ENCODE results near the gene PACRG. TPM values are rescaled to one million over a fixed set of nuclear protein-coding genes. Genes with fewer than 3 reads are reported as not detected.

The PACRG gene
- total and polyA plus RNA-seq, 2 of the 4 experiments (the other 2 are of a cell fraction), result not detected

GRCh38 chr6:162913206-162913605, 185.4 kb downstream of the PACRG start:
- no peaks in the 10 kb centered on the region for H3K79me1 ChIP-seq (ENCODE audit: low read depth in 1 of 2, low read length in 2 of 2)
- BruUV-seq (replicated peaks), result no TSS peak
- in situ Hi-C loops (cut with MboI; ENCODE audit: low sequenced_read_pairs) (no loop called here), dilution Hi-C loops (cut with HindIII; ENCODE audit: low sequenced_read_pairs, unreplicated experiment) (no loop called here), intact Hi-C loops (cut with micrococcal nuclease) (no loop called here)
- no peaks in the 10 kb centered on the region for H3K4me1 ChIP-seq (ENCODE audit: control insufficient read depth, insufficient read depth, low read length)
- no peak overlapping the region for H2AFZ ChIP-seq (replicated peaks; ENCODE audit: low read length, poor library complexity)
- H3K18ac ChIP-seq (ENCODE audit: low read depth, low read length), result no peak overlapping the region
- H3K9ac ChIP-seq (ENCODE audit: low read depth, low read length), result no peak overlapping the region
- no peak overlapping the region for H4K91ac ChIP-seq (ENCODE audit: insufficient read depth, low read depth, low read length)
- H3K27me3 ChIP-seq (ENCODE audit: control insufficient read depth, insufficient read depth, low read length), result no peaks in the 10 kb centered on the region
- TF ChIP-seq MAFK (IDR thresholded peaks at IDR 0.05; ENCODE audit: low read depth, low read length) (peak; percentile 33; the same call in 1 of the 2 replicates), USF2 (IDR thresholded peaks at IDR 0.05; ENCODE audit: low read depth, low read length) (no peak)
- no peaks in the 10 kb centered on the region for H3K36me3 ChIP-seq (ENCODE audit: control insufficient read depth, insufficient read depth, low read length)
- no peak overlapping the region for H4K8ac ChIP-seq (ENCODE audit: low read depth in 2 of 2, low read length in 2 of 2)
- no peak overlapping the region for H4K5ac ChIP-seq (ENCODE audit: low read depth, low read length)
- H3K27ac ChIP-seq (ENCODE audit: insufficient read depth, low read length), result no peak overlapping the region
- no peak overlapping the region for H2BK20ac ChIP-seq (ENCODE audit: low read depth, low read length)
- DNase-seq, result no peak
- WGBS, 2 experiments (ENCODE audit: extremely low coverage in 2 of 2, insufficient read length in 1 of 2), result no CpG with 5 or more reads among the region's 5 CpGs
- H3K9me1 ChIP-seq (ENCODE audit: insufficient read depth, low read length), result no peaks in the 10 kb centered on the region
- H2BK15ac ChIP-seq (ENCODE audit: low read depth, low read length), result no peak overlapping the region
- no peak overlapping the region for H3K4me2 ChIP-seq (ENCODE audit: low read depth, low read length)
- no peak overlapping the region for H3K4ac ChIP-seq (ENCODE audit: low read depth, low read length)
- no peak overlapping the region for H2AK5ac ChIP-seq (ENCODE audit: low read depth, low read length)
- no peak overlapping the region for H2BK120ac ChIP-seq (ENCODE audit: low read depth, low read length)
- H3K4me3 ChIP-seq (ENCODE audit: insufficient read depth, low read depth, low read length), result no peak overlapping the region
- H3K56ac ChIP-seq (ENCODE audit: extremely low read depth, insufficient read depth, low read length), result no peak overlapping the region
- no peak overlapping the region for H3K23ac ChIP-seq (ENCODE audit: low read depth, low read length)
- H3K14ac ChIP-seq (replicated peaks; ENCODE audit: low read depth, low read length), result no peak overlapping the region
- no peak for ATAC-seq (ENCODE audit: low read depth)
- ChIA-PET POLR2A (ENCODE audit: unreplicated experiment) (interaction anchor here (0.6 kb wide), 1 partner anchor 1195 kb away, joined by 4 read pairs; no protein-coding TSS in a partner anchor), CTCF (interaction anchor here (0.6 kb wide), 1 partner anchor 452 kb away, joined by 4 read pairs; no protein-coding TSS in a partner anchor)
- H2BK5ac ChIP-seq (ENCODE audit: low read depth, low read length, poor library complexity, severe bottlenecking), result no peak overlapping the region
- H3K9me3 ChIP-seq (ENCODE audit: control insufficient read depth, insufficient read depth, low read length), result peaks cover 2% of the 10 kb centered on the region; the same call in 1 of the 2 replicates
- no peaks in the 10 kb centered on the region for H4K20me1 ChIP-seq (ENCODE audit: insufficient read depth, low read length)
- H2AK9ac ChIP-seq (replicated peaks; ENCODE audit: low read depth, low read length, poor library complexity), result no peak overlapping the region
